Measurements from ENCODE around the gene PTGIS. TPM values are rescaled to one million over a fixed set of nuclear protein-coding genes. Genes with fewer than 3 reads are reported as not detected.
A peak's percentile ranks its signal among the peaks of the same experiment; 100 is the strongest.

Gene PTGIS
- total and polyA plus RNA-seq, 12 donors: 6.5 to 66.8 (median 20.2) TPM

DNA sequence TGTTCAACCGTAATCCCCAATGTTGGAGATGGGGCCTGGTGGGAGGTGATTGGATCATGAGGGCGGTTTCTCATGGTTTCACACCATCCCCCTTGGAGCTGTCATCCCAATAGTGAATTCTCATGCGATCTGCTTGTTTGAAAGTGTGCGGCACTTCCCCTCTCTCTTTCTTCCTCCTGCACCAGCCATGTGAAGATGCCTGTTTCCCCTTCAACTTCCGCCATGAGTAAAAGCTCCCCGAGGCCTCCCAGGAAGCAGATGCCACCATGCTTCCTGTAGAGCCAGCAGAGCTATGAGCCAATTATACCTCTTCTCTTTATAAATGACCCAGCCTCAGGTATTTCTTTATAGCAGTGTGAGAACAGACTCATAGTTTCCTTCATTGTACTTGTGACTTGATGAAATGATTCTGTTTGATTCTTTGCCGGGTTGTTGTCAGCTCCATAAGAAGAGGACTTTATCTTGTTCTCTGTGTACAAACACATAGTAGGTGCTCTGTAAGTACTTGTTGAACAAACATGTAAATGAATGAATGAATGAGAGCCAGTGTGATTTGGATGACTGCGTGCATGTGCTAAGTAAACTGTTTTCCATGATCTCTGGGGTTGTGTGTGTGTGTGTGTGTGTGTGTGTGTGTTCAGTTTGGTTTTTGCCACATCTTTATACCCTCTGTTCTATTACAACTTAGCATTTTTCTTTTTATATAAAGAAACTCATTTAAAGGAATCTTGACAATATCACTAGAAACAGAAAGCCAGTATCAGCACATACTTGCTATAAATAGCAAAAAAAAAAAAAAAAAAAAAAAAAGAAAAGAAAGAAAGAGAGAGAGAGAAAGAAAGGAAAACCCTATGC is 22.5 kb upstream of the PTGIS start:
- H3K4me1 ChIP-seq: peaks cover 3 to 55% (median 40%) of the 10 kb centered on the region in 9 donors
- ATAC-seq: no peak
- TF ChIP-seq, protein P1, sequence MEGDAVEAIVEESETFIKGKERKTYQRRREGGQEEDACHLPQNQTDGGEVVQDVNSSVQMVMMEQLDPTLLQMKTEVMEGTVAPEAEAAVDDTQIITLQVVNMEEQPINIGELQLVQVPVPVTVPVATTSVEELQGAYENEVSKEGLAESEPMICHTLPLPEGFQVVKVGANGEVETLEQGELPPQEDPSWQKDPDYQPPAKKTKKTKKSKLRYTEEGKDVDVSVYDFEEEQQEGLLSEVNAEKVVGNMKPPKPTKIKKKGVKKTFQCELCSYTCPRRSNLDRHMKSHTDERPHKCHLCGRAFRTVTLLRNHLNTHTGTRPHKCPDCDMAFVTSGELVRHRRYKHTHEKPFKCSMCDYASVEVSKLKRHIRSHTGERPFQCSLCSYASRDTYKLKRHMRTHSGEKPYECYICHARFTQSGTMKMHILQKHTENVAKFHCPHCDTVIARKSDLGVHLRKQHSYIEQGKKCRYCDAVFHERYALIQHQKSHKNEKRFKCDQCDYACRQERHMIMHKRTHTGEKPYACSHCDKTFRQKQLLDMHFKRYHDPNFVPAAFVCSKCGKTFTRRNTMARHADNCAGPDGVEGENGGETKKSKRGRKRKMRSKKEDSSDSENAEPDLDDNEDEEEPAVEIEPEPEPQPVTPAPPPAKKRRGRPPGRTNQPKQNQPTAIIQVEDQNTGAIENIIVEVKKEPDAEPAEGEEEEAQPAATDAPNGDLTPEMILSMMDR (IDR thresholded peaks at IDR 0.05): no peak
- WGBS, 2 donors: 81% methylated on average over 8 of the region's 8 CpGs
- no peaks in the 10 kb centered on the region for H3K36me3 ChIP-seq
- intact Hi-C loops (cut with DNase I): loop anchor here in 3 of 10 donors (5.0 to 10.0 kb wide), 3 partner anchors 33 to 256 kb away; no protein-coding TSS in a partner anchor
- DNase-seq: no peak
- no peaks in the 10 kb centered on the region for H3K9me3 ChIP-seq
- H3K27ac ChIP-seq: peak overlapping the region in 8 of 10 donors; percentile 6 to 88 (median 82)
- no peaks in the 10 kb centered on the region for H3K27me3 ChIP-seq
- H3K4me3 ChIP-seq: no peak overlapping the region

GRCh38 chr20:49589747-49590146 is 21.8 kb upstream of the PTGIS start:
- no peaks in the 10 kb centered on the region for H3K27me3 ChIP-seq
- H3K4me1 ChIP-seq: peaks cover 3 to 60% (median 38%) of the 10 kb centered on the region in 9 donors
- ATAC-seq (no peak), DNase-seq (no peak)
- peak overlapping the region in 7 of 10 donors; percentile 4 to 88 (median 84) for H3K27ac ChIP-seq
- H3K4me3 ChIP-seq: no peak overlapping the region
- intact Hi-C loops (cut with DNase I): loop anchor here in 3 of 10 donors (5.0 to 10.0 kb wide), 3 partner anchors 32 to 255 kb away; no protein-coding TSS in a partner anchor
- H3K36me3 ChIP-seq: no peaks in the 10 kb centered on the region
- no peaks in the 10 kb centered on the region for H3K9me3 ChIP-seq
- 89 to 93% methylated on average over 6 of the region's 6 CpGs for WGBS, 2 donors
- TF ChIP-seq, protein P1 (IDR thresholded peaks at IDR 0.05): no peak

DNA sequence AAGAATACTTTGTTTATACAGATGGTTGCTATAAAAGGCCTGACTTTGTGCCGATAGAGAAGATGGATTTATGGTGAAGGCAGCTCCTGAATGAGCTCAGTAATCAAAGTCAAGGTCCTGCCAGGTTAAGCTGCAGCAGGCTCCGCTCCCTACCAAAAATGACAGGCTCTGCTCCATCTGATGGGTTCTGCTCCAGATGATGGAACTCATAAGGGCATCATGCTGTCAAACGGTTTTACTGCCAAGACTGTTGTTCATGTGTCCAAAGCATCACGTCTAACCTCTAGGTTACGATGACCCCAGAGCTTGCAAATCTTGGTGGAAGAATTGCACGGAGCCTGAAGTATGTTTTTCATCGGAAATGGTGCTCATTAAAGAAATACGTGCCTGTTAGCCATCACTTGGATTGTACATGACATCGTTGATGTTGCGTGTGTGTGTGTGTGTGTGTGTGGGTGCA is 19.2 kb upstream of the PTGIS start:
- Histone ChIP-seq H3K36me3 (no peaks in the 10 kb centered on the region), H3K27me3 (no peaks in the 10 kb centered on the region), H3K4me3 (no peak overlapping the region), H3K4me1 (peaks cover 7 to 62% (median 33%) of the 10 kb centered on the region in 9 donors), H3K9me3 (peaks cover 0 to 12% (median 6%) of the 10 kb centered on the region in 11 donors), H3K27ac (peak overlapping the region in 8 of 10 donors; percentile 13 to 88 (median 69))
- DNase-seq (no peak), ATAC-seq (peak in 2 of 8 donors; percentile 1 to 4)
- TF ChIP-seq, protein P1 (IDR thresholded peaks at IDR 0.05): no peak
- intact Hi-C loops (cut with DNase I): loop anchor here in 1 of 10 donors (5.0 kb wide), 1 partner anchor 35 kb away; no protein-coding TSS in a partner anchor
- 62 to 63% methylated on average over 10 of the region's 10 CpGs for WGBS, 2 donors

GRCh38 chr20:49585585-49586245 is 17.8 kb upstream of the PTGIS start:
- intact Hi-C loops (cut with DNase I): loop anchor here in 1 of 10 donors (5.0 kb wide), 1 partner anchor 33 kb away; no protein-coding TSS in a partner anchor
- DNase-seq (no peak), ATAC-seq (no peak)
- H3K36me3 ChIP-seq: no peaks in the 10 kb centered on the region
- peaks cover 4 to 49% (median 21%) of the 10 kb centered on the region in 9 donors for H3K4me1 ChIP-seq
- H3K4me3 ChIP-seq: no peak overlapping the region
- peaks cover 0 to 18% (median 7%) of the 10 kb centered on the region in 11 donors for H3K9me3 ChIP-seq
- WGBS, 2 donors: 89 to 91% methylated on average over 9 of the region's 9 CpGs
- H3K27ac ChIP-seq: peak overlapping the region in 8 of 10 donors; percentile 6 to 88 (median 46)
- H3K27me3 ChIP-seq: no peaks in the 10 kb centered on the region
- TF ChIP-seq, protein P1 (IDR thresholded peaks at IDR 0.05): no peak

Measured in heart right ventricle (tissue), 16 donors.